ENCODE measurements around the gene LCN10. TPM values are rescaled to one million over a fixed set of nuclear protein-coding genes. Genes with fewer than 3 reads are reported as not detected.

Gene LCN10
- total and polyA plus RNA-seq, 9 of the 15 experiments (the other 6 are each of a cell fraction or from before 2014, with no cell fraction given): 0.10 to 0.21 (median 0.14) TPM; not detected in 6

DNA sequence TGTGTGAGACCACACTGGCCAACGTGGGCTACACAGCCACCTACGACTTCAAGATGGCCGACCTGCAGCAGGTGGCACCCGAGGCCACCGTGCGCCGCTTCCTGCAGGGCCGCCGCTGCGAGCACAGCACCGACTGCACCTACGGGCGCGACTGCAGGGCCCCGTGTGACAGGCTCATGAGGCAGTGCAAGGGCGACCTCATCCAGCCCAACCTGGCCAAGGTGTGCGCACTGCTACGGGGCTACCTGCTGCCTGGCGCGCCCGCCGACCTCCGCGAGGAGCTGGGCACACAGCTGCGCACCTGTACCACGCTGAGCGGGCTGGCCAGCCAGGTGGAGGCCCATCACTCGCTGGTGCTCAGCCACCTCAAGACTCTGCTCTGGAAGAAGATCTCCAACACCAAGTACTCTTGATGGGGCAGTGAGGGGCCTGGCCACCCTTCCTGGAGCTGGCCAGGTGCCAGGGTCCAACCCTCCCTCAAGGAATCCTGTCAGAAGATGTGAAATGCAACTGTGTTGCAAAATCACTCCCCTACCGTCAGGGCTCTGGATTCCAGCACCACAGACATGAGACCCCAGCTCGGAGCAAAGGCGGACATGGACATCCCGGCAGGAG is 19.3 kb downstream of the LCN10 start (continued):
- TF ChIP-seq YY1 (IDR thresholded peaks at IDR 0.05; ENCODE audit: borderline replicate concordance in 1 of 3, control insufficient read depth in 1 of 3, extremely low read depth in 1 of 3, insufficient read depth in 3 of 3, insufficient read length in 1 of 3, insufficient replicate concordance in 2 of 3, low read depth in 1 of 3, low read length in 2 of 3) (peak in 2 of 3 experiments; percentile 26 to 75), FOXA1 (IDR thresholded peaks at IDR 0.05; ENCODE audit: borderline replicate concordance) (no peak), NR2C2 (CRISPR knock-in tag; IDR thresholded peaks at IDR 0.05) (no peak), NR2C2 (tag; IDR thresholded peaks at IDR 0.05) (no peak), TAF15 (IDR thresholded peaks at IDR 0.05; ENCODE audit: low read depth, low read length) (peak; percentile 93; the same call in 1 of the 2 replicates), CBFA2T3 (IDR thresholded peaks at IDR 0.05) (no peak), TEAD4 (IDR thresholded peaks at IDR 0.05; ENCODE audit: low read length) (no peak), TEAD4 (CRISPR knock-in tag; IDR thresholded peaks at IDR 0.05; ENCODE audit: borderline replicate concordance) (no peak), ZNF79 (CRISPR knock-in tag; IDR thresholded peaks at IDR 0.05; ENCODE audit: low read depth) (no peak), EWSR1 (IDR thresholded peaks at IDR 0.05; ENCODE audit: borderline replicate concordance, low read depth, partially characterized antibody) (peak; percentile 5), NBN (IDR thresholded peaks at IDR 0.05; ENCODE audit: low read depth) (no peak), RHOXF2B (CRISPR knock-in tag; conservative IDR thresholded peaks at IDR 0.05) (no peak), BMI1 (IDR thresholded peaks at IDR 0.05; ENCODE audit: low read length) (no peak), POLR2A (conservative IDR thresholded peaks at IDR 0.05) (peak; percentile 65), CXXC5 (CRISPR knock-in tag; IDR thresholded peaks at IDR 0.05) (no peak), FIP1L1 (IDR thresholded peaks at IDR 0.05; ENCODE audit: low read depth, low read length, poor library complexity, severe bottlenecking) (peak; percentile 90), KLF10 (CRISPR knock-in tag; IDR thresholded peaks at IDR 0.05) (no peak), MTA2 (IDR thresholded peaks at IDR 0.05; ENCODE audit: low read depth) (no peak), ILF3 (IDR thresholded peaks at IDR 0.05; ENCODE audit: borderline replicate concordance) (0 out of 2 replicates have a peak, but pooled peaks have one; percentile 10), DPF2 (IDR thresholded peaks at IDR 0.05) (no peak), XRCC4 (IDR thresholded peaks at IDR 0.05; ENCODE audit: extremely low read depth, insufficient read depth, insufficient read length) (no peak), ZNF3 (CRISPR knock-in tag; IDR thresholded peaks at IDR 0.05) (no peak), NFATC3 (IDR thresholded peaks at IDR 0.05) (no peak)
- TF ChIP-seq, protein P1, sequence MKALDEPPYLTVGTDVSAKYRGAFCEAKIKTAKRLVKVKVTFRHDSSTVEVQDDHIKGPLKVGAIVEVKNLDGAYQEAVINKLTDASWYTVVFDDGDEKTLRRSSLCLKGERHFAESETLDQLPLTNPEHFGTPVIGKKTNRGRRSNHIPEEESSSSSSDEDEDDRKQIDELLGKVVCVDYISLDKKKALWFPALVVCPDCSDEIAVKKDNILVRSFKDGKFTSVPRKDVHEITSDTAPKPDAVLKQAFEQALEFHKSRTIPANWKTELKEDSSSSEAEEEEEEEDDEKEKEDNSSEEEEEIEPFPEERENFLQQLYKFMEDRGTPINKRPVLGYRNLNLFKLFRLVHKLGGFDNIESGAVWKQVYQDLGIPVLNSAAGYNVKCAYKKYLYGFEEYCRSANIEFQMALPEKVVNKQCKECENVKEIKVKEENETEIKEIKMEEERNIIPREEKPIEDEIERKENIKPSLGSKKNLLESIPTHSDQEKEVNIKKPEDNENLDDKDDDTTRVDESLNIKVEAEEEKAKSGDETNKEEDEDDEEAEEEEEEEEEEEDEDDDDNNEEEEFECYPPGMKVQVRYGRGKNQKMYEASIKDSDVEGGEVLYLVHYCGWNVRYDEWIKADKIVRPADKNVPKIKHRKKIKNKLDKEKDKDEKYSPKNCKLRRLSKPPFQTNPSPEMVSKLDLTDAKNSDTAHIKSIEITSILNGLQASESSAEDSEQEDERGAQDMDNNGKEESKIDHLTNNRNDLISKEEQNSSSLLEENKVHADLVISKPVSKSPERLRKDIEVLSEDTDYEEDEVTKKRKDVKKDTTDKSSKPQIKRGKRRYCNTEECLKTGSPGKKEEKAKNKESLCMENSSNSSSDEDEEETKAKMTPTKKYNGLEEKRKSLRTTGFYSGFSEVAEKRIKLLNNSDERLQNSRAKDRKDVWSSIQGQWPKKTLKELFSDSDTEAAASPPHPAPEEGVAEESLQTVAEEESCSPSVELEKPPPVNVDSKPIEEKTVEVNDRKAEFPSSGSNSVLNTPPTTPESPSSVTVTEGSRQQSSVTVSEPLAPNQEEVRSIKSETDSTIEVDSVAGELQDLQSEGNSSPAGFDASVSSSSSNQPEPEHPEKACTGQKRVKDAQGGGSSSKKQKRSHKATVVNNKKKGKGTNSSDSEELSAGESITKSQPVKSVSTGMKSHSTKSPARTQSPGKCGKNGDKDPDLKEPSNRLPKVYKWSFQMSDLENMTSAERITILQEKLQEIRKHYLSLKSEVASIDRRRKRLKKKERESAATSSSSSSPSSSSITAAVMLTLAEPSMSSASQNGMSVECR (CRISPR knock-in tag; IDR thresholded peaks at IDR 0.05): 0 out of 2 replicates have a peak, but pooled peaks have one; percentile 42
- TF ChIP-seq, protein P2, sequence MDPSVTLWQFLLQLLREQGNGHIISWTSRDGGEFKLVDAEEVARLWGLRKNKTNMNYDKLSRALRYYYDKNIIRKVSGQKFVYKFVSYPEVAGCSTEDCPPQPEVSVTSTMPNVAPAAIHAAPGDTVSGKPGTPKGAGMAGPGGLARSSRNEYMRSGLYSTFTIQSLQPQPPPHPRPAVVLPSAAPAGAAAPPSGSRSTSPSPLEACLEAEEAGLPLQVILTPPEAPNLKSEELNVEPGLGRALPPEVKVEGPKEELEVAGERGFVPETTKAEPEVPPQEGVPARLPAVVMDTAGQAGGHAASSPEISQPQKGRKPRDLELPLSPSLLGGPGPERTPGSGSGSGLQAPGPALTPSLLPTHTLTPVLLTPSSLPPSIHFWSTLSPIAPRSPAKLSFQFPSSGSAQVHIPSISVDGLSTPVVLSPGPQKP (CRISPR knock-in tag; IDR thresholded peaks at IDR 0.05): no peak
